Central memory CD4-positive, alpha-beta T cell (primary cell): ENCODE results near the gene MGLL.

Experiments
- DNase-seq: peaks from one replicate; pipeline ENCODE4 v3.0.0; 2022

MGLL gene

GRCh38 chr3:127751782-127752181 lies 70.5 kb downstream of the MGLL start:
- no peak for DNase-seq

DNA sequence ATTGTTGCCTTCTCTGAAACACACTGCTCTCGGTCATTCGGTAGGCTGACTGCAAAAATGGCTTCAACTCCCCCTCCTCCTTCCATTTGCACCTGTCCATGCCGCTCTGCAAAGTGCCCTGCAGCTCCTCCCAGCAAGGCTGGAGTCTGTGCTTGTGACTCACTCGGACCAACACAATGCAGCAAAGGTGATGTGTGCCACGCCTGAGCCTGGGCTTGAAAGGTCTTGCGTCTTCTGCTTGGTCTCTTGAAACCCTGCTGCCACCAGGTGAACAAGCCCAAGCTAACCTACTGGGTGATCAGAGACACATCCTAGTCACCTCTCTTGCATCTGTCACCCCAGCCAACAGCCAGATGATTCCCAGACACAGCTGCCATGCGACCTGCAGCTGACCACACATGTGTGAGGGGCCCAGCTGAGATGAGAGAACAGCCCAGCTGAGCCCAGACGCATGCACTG lies 71.1 kb downstream of the MGLL start:
- no peak for DNase-seq

DNA sequence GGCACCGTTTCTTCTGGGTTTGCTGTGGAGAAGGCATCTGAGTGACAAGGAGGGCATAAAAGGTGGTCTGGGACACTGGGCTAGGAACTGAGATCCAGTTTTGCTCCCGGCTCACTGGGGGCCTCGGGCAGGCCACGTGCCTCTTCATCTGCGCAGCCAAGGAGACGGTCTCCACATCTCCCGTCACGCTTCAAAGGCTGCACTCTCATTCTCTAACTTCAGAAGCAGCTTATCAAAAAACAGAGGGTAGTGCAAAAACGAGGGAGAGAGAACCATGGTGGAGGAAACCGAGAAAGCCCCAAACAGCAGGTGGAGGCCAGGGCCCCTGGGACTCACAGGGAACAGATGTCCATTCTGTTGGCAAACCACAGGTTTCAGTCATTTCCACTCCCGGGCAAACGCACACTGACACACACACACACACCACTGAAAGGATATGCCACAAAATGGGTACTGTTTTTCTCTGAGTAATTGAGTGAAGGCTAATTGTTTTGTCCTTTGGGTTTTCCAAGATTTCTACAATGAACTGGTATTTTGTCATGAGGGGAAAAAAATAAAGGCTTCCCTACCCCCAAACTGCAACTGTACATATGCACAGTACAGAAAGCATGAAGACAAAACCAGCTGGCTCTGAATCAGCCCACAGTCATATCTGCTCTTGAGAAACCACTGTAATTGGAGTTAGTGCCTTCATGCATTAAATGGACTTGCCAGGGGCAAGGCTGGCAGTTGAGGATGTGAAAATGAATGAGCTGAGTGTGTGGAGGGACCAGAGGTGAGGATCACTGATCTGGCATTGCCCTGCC lies 71.9 kb downstream of the MGLL start:
- no peak for DNase-seq

GRCh38 chr3:127749787-127750225 lies 72.5 kb downstream of the MGLL start:
- DNase-seq, result no peak

DNA sequence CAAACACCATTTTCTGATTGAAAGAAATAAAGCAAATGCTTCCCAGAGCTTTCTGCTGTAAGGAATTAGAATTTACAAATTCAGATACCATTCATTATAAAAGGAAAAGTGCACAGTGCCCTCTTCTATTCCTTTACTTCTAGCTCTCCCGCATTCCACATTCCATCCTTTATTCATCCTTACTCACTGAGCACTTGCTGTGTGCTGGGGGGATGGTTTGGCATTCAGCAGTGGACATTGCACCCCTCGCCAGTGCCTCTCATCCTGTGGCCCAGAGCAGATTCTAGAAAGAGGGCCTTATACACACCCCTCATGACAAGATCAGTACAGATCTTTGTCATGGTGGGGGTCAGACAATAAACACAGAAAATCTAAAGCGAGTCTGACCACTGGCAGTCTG lies 73.0 kb downstream of the MGLL start:
- no peak for DNase-seq

GRCh38 chr3:127748754-127749327 lies 73.5 kb downstream of the MGLL start:
- no peak for DNase-seq

DNA sequence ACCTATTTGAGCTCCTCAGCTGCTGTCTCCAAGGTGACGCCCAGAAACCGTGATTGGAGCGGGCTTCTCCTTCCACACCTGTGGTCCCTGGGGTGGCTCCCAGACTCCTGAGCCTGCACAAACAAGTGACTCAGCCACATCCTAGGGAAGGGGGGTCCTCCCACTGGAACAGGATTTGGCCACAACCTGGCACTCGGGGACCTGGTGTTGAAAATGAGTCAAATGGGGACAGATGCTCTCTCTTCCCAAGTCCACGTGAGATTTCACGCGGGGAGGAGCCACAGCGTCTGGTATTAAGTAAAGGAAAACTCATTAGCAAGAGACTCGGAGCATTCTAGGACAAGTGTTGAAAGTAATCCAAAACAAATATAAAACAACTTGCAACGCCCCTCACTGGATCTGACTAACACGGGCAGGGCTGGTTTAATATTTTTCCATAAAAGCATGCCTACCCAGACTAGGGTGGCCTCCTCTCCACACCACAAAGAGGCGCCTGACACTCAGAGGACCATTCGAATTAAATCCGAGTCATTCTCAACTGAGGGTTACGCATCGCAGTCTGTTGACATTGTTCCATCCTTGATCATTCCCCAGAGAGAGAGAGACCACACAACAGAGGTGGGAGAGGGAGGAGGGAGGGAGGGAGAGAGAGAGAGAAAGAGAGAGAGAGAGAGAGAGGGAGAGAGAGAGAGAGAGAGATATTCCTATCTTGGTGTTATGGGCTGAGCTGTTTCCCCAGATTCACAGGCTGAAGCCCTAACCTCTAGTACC lies 74.4 kb downstream of the MGLL start:
- no peak for DNase-seq

DNA sequence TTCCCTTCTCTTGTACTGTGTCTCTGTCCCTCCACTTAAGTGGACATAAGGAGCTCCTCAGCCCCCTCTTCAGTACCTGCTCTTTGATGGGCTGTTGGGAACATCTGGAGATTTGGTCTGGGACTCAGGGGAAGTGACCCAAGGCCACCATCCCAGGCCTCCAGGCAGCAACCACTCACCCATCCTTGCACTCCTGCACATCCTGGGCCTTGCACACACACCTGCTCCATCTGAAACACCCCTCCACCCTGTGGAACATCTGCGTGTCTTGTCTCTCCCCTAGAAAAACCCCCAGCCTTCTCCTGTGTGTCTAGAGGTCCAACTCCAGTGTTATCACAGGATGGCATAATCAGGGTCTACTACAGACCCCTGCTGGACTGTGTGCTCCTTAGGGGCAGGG lies 75.2 kb downstream of the MGLL start:
- DNase-seq, result no peak

DNA sequence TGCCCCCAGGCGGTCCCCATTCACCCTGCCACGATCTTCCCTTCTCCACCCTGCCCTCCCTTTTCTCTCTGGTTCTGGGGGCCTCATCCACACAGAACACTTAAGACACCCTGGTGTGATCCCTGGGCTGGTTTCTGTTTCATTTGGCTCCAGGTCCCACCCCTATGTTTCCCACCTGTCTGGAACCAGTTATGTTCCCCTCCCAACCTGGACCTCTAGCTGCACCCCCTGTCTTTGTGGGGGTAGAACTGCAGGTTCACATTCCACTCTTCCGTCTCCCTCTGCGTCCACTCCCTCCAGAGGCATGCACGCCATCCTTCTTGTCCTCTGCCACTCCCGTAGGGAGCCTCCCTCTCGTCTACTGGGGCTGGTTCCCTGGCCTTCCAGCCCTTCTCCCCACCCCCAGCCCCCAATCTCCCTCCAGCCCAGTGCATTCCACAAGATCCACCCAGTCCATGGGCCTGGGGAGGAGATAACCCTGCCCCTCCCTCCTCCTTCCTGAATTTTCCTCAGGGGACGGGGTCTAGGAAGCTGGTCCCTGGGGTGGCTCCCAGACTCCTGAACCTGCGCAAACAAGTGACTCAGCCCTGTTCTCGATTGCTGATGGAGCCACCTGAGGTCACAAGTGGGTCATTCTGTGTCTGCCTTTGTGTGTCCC lies 75.8 kb downstream of the MGLL start:
- DNase-seq, result no peak

- DNase-seq, result no peak
Measured at GRCh38 chr3:127745656-127746399, 76.5 kb downstream of the MGLL start.

DNA sequence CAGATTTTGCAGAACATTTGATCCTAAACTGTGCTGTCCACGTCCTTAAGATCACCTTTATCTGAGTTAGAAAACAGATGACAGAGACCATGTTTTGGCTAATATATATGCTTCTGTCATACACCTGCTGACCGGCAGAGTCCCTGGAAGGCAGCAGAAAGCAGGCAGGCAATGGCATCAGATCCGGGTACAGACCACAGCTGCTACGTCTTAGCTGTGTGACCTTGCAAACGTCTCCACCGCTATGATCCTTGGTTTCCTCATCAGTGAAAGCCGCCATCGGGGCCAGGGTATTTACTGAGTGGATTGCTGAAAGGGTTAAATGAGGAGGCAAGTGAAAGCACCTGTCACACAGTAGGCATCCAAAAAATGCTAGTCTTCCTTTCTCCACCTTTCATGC lies 77.4 kb downstream of the MGLL start:
- DNase-seq, result no peak

GRCh38 chr3:127744253-127744815 lies 78.0 kb downstream of the MGLL start:
- DNase-seq, result no peak

GRCh38 chr3:127743351-127744252 lies 78.7 kb downstream of the MGLL start:
- no peak for DNase-seq

DNA sequence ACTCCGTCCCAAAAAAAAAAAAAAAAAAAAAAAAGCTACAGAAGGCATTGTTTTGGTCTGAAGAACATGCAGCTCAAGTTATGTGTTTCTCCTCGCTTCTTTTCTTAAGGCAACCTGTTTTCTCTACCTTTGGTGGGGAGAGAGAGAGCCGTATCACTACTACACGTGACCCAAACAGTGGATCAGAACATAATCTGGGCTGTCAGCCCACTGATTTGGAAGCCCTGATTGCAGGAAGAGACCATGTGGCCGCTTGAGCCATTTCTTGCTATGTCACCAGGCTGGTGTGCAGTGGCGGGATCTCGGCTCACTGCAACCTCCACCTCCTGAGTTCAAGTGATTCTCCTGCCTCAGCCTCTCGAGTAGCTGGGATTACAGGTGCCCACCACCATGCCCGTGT lies 79.7 kb downstream of the MGLL start:
- no peak for DNase-seq

DNA sequence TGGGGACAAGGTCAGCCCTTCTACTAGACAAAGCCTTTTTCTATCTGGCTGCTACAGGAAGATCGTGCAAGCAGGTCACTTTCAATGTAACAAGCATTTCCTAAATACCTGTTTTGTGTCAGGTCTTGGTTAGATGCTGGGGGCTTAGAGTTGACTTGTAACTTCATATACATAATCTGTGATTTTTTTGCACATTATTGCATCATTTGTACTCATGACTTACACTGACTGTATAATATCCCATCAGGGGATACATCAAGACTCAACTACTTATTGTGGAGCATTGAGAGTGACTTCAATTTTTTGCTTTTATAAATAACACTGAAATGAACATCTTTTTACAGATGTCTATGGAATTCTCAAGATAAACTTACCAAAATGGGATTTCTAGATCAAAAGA lies 80.6 kb downstream of the MGLL start:
- no peak for DNase-seq

DNA sequence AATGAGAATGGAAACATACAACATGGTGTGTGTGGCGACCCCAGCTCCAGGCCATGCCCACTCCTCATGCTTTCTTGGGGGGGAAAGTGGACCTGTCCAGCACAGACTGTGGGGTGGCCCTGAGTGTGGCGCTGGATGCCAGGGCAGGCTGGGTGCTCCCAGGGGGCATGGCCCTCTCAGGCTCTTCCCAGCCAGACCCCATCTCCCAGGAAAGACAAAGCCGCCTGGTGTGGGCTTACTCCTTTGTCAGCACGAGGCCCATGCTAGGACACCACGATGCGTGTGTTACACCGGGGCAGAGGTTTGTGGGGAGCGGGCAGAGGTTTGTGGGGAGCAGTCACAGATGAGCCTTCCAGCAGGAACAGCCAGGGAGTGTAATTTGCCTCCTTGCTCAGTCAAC lies 81.1 kb downstream of the MGLL start:
- no peak for DNase-seq

- no peak for DNase-seq
Measured at GRCh38 chr3:127740136-127740915, 82.0 kb downstream of the MGLL start.

DNA sequence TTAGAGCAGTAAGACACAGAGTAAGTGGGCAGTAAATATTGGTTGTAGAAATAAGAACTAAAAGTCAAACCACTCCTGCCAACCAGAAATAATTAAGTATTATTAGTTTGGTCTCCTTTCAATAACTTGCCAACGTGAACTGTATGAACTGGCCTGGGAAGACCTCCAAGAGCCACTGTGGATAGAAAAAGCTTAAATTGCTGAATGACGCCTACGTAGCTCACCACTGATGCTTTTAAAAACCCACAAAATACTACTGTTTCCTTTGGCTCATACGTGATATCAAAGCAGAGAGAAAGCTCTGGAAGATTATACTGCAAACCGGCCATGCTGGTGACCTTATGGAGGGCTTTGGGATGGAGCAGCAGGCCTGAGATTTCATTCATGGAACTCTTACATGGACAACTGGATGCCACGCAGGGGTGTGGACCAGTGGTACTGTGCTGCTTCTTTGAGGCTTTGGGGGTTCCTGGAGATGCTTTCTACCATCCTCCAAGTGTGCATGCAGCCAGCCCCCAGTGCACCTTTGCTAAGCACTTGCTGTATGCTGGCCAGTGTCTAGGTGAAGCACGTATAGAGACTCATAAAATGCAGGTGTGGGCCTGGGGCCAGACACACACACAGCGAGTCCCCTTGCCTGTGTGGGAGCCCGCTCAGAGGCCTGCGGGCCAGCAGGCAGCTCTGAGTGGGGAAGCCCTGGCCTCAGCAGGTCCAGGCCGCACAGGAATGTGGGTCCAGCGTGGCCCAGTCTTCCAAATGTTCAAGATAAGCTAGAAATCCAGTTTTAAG lies 82.8 kb downstream of the MGLL start:
- DNase-seq, result no peak

GRCh38 chr3:127738192-127738840 lies 84.0 kb downstream of the MGLL start:
- DNase-seq, result no peak
